Myocyte (in vitro differentiated cells): Measurements from ENCODE around the gene MAFF. TPM values are rescaled to one million over a fixed set of nuclear protein-coding genes. Genes with fewer than 3 reads are reported as not detected.

Experiments
- DNase-seq: peaks from one replicate; pipeline ENCODE4 v3.0.0-alpha.2; 2012; ENCODE audit warnings: low read depth
- total RNA-seq: library from RNA; depleted of rRNA; stranded (reverse); fragments of >200 nt; gene quantifications from 2 replicates; pipeline ENCODE4 v1.2.3, GENCODE V29; 2014

MAFF gene
- total RNA-seq, 1 donor from 2014 or later: 8.7 TPM

DNA sequence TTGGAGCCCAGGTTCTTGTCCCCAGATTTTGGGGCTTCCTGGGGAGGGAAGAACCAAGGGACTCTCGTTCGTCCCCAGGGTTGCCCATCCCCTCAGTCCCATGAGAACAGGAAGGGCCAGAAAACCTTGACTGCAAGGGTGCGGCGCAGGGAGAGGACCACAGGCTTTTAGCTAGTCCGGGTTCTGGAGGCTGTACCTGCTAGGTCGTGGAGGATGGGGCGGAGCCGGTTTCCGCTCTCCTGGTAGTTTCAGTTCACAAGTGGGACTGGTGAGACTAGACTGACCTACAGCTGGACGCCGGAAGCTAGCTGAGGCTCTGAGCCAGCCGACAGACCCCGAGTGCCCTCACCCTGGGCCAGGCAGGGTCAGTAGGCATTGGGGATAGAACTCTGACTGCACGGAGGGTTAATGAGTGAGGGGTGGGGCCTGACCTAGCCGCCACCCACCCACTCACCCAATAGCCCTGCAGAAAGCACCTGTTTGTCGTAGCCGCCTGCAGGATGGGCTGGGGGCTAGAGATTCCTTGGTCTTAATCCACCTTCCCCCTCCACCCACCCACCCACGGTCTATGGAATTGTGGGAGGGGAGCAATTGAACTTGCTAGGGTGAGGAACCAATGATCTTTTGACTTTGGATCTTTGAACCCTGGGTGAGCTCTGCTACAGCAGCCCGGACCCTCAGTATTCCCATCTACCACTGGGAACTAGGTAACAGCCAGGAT, 1.5 kb downstream of the MAFF start:
- DNase-seq: no peak

DNA sequence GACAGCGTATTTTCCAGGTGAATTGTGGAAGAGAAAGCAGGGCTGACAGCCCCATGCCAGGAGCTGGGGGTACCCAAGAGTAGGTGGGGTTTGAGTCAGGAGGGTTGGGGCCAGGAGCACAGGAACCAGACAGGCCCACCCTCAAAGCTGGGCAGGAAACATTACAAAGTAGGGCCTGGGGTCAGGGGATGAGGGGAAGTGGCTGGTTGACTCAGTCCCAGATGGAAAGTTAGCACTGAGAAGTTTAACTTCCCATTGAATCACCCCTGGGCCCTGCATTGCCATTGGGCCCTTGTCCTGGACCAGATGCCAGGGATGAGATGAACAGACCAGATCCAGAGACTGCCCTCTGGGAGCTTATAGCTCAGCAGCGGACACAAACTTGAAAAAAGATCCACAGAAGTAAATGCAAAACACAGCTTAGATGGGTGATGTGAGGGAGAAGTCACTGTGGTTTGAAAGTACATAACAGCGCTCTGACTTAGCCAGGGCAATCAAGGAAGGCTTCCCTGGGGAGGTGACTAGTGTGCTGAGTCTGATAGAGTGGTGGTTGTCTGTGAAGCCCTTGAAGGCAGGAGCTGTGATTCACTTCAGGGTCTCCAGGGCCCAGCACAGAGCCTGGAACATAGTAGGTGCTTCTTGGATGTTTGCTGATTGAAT, 2.2 kb downstream of the MAFF start:
- DNase-seq: no peak

GRCh38 chr22:38204784-38205183, 3.0 kb downstream of the MAFF start:
- DNase-seq: no peak

- no peak for DNase-seq
These were observed 3.7 kb downstream of the MAFF start for GRCh38 chr22:38205261-38206128.

DNA sequence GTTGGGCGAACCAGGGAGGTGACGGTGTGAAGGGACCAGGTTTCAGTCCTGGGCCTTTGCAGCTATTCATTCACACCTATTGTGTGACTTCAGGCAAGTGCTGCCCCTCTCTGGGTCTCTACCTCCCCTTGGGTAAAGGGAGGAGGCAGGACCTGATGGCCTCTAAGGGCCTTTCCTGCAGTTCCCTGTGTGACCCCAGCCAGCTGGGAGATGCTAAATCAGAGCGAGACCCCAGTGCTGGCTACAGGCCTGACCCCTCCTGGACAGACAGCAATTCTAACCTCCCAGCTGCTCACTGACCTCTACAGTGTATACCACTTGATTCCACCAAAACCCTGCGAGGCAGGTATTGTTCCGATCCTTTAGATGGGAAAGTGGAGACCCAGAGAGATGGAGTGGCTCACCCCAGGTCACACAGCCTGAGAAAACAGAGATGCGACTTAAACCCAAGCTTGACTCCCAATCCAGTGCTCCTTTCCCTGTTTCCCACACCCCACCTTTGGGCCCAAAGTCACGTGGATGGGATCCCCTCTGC, 6.2 kb downstream of the MAFF start:
- no peak for DNase-seq

DNA sequence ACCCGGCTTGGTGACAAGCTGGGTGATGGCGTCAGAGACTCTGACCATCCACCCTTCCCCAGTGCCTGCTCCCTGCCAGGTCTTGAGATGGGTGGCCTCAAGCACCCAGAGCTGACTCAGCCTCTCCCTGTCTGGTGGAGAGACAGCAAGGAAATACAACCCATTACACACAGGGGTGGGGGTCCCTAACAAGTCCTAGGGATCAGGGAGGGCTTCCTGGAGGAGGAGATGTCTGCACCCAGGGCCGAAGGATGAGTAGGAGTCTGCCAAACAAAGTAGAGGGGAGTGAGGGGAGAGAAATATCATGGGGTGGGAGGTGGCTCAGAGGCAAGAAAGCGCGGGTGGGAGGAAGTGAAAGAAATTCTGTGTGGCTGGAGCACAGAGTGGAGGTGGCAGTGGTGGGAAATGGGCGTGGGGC, 6.8 kb downstream of the MAFF start:
- no peak for DNase-seq

GRCh38 chr22:38211556-38211955, 9.8 kb downstream of the MAFF start:
- DNase-seq: no peak

DNA sequence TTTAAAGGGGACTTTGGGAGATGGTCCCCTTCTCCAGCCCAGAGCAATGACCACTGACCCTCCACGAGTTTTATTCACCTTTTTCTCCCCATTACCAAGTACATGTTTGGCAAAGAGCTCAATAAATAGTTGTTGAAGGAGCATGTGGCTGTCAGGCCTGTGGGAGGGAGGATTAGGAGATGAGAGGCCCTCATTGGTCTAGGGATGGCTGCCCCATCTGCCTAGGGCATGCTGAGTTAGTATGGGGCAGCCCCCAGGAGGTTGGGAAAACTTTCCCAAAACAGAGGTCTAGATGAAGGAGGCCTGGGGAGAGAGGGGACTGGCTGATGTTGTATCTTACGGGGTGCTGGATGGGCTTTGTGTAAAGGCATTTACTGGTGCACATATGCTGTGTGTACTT, 10.6 kb downstream of the MAFF start:
- no peak for DNase-seq

DNA sequence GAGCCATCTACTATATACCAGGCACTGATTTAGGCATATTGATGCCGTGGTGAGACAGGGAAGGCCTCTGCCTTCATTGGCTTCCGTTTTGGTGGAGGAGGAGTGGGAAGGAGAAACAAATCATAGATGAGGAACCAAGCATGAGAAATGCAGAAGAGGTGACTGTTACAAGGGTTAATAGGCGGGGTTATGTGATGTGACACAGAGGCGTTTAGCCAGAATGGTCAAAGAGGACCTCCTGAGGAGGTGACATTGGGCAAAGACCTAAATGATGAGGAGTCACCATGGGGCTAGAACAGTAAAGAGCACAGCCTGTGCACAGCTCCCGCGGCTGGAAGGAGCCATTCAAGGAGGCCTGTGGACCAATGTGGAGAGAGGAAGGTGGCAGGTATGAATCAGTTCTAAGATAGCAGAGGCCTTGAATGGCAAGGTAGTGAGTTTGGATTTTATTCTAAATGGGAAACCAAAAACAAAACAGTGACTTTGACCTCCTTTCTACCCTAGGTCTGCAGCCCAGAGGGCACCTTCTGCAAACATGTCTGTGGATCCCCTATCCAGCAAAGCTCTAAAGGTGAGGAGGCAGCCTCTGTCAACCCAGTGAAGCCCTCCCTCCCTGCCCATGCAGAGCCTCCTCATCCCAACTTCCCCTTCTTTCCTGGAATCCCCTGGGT, 11.7 kb downstream of the MAFF start:
- DNase-seq: no peak

GRCh38 chr22:38213990-38214301, 12.2 kb downstream of the MAFF start:
- DNase-seq: no peak

DNA sequence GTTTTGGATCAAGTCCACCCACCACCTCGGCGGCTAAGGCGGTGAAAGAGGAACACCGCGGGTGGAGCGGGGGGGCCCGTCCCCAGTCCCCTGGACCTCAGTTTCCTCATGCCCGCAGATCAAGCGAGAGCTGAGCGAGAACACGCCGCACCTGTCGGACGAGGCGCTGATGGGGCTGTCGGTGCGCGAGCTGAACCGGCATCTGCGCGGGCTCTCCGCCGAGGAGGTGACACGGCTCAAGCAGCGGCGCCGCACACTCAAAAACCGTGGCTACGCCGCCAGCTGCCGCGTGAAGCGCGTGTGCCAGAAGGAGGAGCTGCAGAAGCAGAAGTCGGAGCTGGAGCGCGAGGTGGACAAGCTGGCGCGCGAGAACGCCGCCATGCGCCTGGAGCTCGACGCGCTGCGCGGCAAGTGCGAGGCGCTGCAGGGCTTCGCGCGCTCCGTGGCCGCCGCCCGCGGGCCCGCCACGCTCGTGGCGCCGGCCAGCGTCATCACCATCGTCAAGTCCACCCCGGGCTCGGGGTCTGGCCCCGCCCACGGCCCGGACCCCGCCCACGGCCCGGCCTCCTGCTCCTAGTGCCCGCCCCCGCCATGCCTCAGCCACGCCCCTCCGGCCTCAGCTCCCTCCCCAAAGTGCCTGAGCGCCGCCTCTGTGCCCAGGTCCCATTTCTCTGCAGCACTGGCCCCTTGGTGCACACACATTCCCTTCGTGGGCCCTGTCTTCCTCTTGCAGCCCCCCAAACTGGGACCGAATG, 12.7 kb downstream of the MAFF start:
- DNase-seq: no peak

DNA sequence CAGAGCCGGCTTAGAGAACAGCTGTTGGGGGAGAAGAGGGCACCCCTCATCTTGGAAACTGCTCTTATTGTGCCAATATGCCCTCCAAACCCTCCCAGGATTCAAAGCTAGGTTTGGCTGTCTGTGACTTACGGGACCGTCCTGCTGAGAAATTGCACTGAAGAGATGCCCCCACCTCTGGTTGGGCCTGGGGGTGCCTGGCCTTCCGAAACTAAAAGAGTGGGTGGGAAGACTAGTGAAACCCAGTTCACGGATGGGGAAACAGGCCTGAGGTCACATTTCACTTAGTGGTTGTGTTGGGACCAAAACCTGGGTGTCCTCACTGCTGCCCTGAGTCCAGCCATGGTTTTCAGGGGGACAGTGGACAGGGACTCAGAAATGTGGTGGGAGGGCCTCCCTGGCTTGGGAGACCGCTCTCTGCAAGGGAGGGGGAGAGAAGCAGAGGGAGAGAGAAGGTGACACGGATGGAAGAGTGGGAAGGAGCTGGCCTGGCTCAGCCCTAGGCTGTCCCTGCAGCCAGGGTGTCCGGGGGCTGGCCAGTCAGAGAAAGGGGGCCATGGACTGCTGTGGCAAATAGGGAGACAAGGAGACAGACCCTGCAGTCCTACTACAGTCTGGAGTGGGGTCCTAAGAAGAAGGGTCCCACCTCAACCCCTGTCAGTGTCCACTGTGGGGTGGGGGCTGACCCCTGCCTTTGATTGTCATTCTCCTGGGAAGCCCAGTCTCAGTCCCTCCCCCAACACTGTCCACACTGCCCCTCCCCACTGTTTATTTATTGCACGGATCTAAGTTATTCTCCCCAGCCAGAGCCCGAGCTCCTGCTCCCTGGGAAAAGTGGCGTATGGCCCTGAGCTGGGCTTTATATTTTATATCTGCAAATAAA, 13.6 kb downstream of the MAFF start:
- DNase-seq: no peak

- peak; percentile 92 for DNase-seq
These were observed 17.1 kb downstream of the MAFF start for GRCh38 chr22:38218661-38219622.

DNA sequence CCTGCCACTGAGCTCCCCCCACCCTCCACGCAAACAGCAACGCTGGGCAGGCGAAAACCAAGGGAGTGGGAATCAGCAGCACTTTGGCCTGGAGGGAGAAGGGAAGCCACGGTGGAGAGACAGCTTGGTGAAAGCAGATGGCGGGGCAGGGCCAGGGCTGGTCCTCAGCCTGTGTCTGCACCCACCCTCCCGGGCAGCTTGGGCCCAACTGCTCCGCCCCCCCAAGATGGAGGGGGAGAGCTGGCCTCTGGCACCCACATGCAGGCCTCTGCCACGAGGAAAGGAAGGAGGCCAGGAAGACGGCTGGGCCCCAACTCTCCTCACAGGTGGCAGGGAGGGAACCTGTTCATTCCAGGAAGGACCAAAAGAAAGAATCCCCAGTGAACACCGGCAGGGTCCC, 17.8 kb downstream of the MAFF start:
- DNase-seq: peak; percentile 48

DNA sequence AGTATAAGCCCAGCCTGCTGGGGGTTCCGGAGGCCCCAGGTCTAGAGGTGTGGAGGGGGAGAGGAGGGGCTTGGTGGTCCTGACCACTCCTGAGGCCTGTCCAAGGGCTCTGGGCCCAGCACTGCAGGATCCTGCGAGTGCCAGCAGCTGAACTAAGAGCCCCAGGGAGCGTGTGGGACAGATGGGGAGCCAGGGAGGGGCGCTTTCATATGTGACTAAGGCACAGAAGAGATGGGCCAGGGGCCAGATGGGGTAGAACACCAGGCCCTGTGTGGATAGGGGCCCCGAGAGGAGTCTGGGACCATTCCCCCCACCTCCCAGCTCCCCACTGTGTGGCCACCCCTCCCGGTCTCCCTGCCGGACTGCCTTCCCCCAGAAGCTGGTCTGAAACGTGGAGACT, 18.4 kb downstream of the MAFF start:
- DNase-seq: peak; percentile 47

DNA sequence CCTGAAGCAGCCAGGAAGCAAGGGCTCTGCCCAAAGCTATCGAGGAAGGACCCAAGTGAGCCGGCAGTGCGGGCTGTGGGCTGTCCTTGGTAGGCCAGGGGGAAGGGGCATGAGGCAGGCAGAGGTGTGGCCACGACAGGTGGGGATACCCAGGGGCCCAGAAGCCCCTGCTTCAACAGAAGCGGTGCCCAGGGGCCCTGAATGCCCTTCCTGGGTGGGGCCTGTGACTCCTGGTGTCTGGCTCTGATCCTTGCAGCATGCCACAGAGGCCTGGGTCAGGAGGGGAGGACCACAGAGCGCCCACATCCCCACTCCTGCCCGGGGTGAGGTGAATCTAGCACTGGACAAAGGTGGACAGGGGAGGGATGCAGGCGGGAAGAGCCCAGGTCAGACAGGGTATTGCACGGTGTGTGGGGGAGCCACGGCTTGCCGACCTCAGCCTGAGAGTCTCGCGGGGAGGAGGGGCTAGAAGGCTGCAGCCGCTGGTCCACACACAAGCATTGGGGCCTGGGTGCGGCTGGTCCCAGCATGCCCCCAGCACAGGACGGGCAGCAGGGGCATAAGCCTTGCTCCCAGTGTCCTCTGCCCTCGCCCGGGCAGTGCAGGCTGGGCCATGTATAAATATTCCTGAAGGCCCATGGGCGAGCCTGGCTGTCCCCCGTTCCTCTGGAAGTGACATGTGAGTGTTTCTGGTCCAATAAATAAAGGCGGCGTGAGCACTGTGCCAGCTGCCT, 19.0 kb downstream of the MAFF start:
- peak; percentile 71 for DNase-seq

- no peak for DNase-seq
These were observed 19.6 kb downstream of the MAFF start for GRCh38 chr22:38221407-38221806.
